ENCODE results near the gene GM2A. TPM values are rescaled to one million over a fixed set of nuclear protein-coding genes. Genes with fewer than 3 reads are reported as not detected.

Gene GM2A
- total RNA-seq, 1 experiment from 2014 or later, result 90.2 TPM

DNA sequence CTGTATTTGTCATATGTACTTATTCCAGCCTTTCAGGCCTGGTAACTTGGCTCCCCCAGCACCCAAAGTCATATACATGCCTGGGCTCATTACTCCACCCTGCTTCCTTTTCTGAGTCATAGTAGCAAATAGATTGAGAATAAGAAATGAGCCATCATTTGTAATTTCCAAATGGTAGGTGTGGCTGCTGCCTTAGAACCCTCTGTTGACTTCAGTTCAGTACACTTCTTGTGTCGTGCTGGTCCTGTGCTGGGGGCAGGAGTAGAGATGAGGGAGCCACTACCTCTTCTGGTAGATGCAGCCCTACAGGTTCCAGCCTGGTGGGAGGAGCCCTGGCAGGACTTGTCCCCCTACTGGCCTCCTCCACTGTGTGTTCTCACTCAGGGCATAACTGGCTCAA, 11.1 kb downstream of the GM2A start:
- no TSS peak for BruUV-seq (replicated peaks)
- Histone ChIP-seq H3K79me2 (ENCODE audit: low read length) (peaks cover 24% of the 10 kb centered on the region), H3K9me3 (ENCODE audit: low read length) (no peaks in the 10 kb centered on the region), H3F3A (ENCODE audit: low read length, unreplicated experiment) (no peaks in the 10 kb centered on the region), H3K36me3 (ENCODE audit: low read depth, low read length) (peaks cover 35% of the 10 kb centered on the region), H3K9me2 (replicated peaks; ENCODE audit: low read length) (no peaks in the 10 kb centered on the region), H2AFZ (ENCODE audit: low read length) (no peak overlapping the region), H3K4me1 (ENCODE audit: insufficient read depth, low read length) (peaks cover 42% of the 10 kb centered on the region), H3K9ac (ENCODE audit: low read length) (peak overlapping the region; percentile 64), H4K20me1 (ENCODE audit: low read length) (no peaks in the 10 kb centered on the region), H3K4me3 (ENCODE audit: low read length) (peak overlapping the region; percentile 27), H3K27me3 (ENCODE audit: low read length) (no peaks in the 10 kb centered on the region), H3K4me2 (ENCODE audit: low read length) (peak overlapping the region; percentile 69), H3K27ac (ENCODE audit: low read length) (peak overlapping the region; percentile 91)
- no peak for TF ChIP-seq EZH2phosphoT487 (IDR thresholded peaks at IDR 0.05; ENCODE audit: borderline replicate concordance, low read length)
- TF ChIP-seq, protein P1, sequence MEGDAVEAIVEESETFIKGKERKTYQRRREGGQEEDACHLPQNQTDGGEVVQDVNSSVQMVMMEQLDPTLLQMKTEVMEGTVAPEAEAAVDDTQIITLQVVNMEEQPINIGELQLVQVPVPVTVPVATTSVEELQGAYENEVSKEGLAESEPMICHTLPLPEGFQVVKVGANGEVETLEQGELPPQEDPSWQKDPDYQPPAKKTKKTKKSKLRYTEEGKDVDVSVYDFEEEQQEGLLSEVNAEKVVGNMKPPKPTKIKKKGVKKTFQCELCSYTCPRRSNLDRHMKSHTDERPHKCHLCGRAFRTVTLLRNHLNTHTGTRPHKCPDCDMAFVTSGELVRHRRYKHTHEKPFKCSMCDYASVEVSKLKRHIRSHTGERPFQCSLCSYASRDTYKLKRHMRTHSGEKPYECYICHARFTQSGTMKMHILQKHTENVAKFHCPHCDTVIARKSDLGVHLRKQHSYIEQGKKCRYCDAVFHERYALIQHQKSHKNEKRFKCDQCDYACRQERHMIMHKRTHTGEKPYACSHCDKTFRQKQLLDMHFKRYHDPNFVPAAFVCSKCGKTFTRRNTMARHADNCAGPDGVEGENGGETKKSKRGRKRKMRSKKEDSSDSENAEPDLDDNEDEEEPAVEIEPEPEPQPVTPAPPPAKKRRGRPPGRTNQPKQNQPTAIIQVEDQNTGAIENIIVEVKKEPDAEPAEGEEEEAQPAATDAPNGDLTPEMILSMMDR (conservative IDR thresholded peaks at IDR 0.05; ENCODE audit: low read depth, low read length), result peak; percentile 14; the same call in 1 of the 2 replicates
- ChIA-PET POLR2A (ENCODE audit: unreplicated experiment) (interaction anchor here (1.5 kb wide), 1 partner anchor 11 kb away, joined by 7 read pairs; the partner anchor contains the start of gene GM2A), CTCF (no interaction called here)
- intact Hi-C loops (cut with micrococcal nuclease), result loop anchor here (1.0 kb wide), 1 partner anchor 11 kb away; the partner anchor contains the start of gene GM2A
- ATAC-seq, result peak; percentile 86
- peak; percentile 94 for DNase-seq

DNA sequence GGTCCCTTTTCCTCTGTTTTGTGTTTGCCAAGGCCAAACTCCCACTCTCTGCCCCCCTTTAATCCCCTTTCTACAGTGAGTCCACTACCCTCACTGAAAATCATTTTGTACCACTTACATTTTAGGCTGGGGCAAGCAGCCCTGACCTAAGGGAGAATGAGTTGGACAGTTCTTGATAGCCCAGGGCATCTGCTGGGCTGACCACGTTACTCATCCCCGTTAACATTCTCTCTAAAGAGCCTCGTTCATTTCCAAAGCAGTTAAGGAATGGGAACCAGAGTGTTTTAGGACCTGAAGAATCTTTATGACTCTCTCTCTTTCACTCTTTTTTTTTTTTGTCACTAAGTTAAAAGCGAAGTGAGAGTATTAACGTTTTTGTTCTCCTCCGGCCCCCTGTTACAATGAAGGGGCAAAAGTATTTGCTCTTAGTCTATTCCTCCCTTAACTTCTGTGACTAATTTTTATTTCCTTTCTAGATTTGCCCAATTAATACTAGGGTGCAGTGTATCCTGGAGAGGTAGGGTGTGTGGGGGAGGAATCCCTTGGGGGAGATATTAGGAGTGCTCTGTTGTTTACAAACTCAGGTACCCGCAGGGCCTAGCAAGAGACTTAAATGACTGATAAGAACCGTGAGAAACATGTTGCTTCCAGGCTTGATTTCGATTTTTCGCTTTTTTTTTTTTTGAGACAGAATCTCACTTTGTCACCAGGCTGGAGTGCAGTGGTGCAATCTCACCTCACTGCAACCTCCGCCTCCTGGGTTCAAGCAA, 14.7 kb downstream of the GM2A start:
- BruUV-seq (replicated peaks), result no TSS peak
- TF ChIP-seq EZH2phosphoT487 (IDR thresholded peaks at IDR 0.05; ENCODE audit: borderline replicate concordance, low read length), result no peak
- TF ChIP-seq, protein P1 (conservative IDR thresholded peaks at IDR 0.05; ENCODE audit: low read depth, low read length), result no peak
- no peak for TF ChIP-seq EZH2 (IDR thresholded peaks at IDR 0.05; ENCODE audit: low read length, unreplicated experiment)
- no peak overlapping the region for H2AFZ ChIP-seq (ENCODE audit: low read length)
- ChIA-PET POLR2A (ENCODE audit: unreplicated experiment) (no interaction called here), CTCF (no interaction called here)
- intact Hi-C loops (cut with micrococcal nuclease), result no loop called here
- H3K4me1 ChIP-seq (ENCODE audit: insufficient read depth, low read length), result peaks cover 45% of the 10 kb centered on the region
- no peak overlapping the region for H3K4me2 ChIP-seq (ENCODE audit: low read length)
- H3F3A ChIP-seq (ENCODE audit: low read length, unreplicated experiment), result no peaks in the 10 kb centered on the region
- peaks cover 12% of the 10 kb centered on the region for H3K79me2 ChIP-seq (ENCODE audit: low read length)
- H3K9me2 ChIP-seq (replicated peaks; ENCODE audit: low read length), result no peaks in the 10 kb centered on the region
- ATAC-seq (peak; percentile 37; the same call in 1 of the 2 replicates), DNase-seq (peak; percentile 30)
- H4K20me1 ChIP-seq (ENCODE audit: low read length), result no peaks in the 10 kb centered on the region
- no peak overlapping the region for H3K4me3 ChIP-seq (ENCODE audit: low read length)
- H3K9me3 ChIP-seq (ENCODE audit: low read length), result no peaks in the 10 kb centered on the region
- peaks cover 40% of the 10 kb centered on the region for H3K36me3 ChIP-seq (ENCODE audit: low read depth, low read length)
- no peak overlapping the region for H3K9ac ChIP-seq (ENCODE audit: low read length)
- H3K27me3 ChIP-seq (ENCODE audit: low read length), result no peaks in the 10 kb centered on the region
- H3K27ac ChIP-seq (ENCODE audit: low read length), result peak overlapping the region; percentile 5; the same call in 1 of the 2 replicates

DNA sequence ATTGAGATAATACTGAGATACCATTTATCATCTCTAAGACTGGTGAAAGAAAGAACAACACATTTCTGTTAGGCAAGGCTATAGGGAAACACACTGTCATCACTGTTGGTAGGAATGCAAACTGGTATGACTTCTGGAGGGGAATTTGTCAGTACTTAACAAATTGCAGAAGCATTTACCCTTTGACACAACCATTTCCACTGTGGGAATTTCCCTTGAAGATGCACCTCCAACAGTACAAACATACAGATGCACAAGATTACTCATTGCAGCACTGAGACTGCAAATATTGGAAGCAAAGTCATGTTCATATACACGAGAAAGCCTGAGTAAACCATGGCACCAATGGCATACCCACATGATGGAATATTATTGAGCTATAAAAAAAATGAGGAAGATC, 17.6 kb downstream of the GM2A start:
- TF ChIP-seq EZH2phosphoT487 (IDR thresholded peaks at IDR 0.05; ENCODE audit: borderline replicate concordance, low read length), result no peak
- TF ChIP-seq EZH2 (IDR thresholded peaks at IDR 0.05; ENCODE audit: low read length, unreplicated experiment), result no peak
- TF ChIP-seq, protein P1 (conservative IDR thresholded peaks at IDR 0.05; ENCODE audit: low read depth, low read length), result no peak
- Histone ChIP-seq H3K4me2 (ENCODE audit: low read length) (0 out of 2 replicates have a peak overlapping the region, but pooled peaks have one; percentile 4), H3K27me3 (ENCODE audit: low read length) (no peaks in the 10 kb centered on the region), H4K20me1 (ENCODE audit: low read length) (no peaks in the 10 kb centered on the region), H3K4me3 (ENCODE audit: low read length) (no peak overlapping the region), H3K79me2 (ENCODE audit: low read length) (0 out of 2 replicates have a peak, but pooled peaks cover under 1% of the 10 kb centered on the region), H3K9ac (ENCODE audit: low read length) (no peak overlapping the region), H3K4me1 (ENCODE audit: insufficient read depth, low read length) (peaks cover 21% of the 10 kb centered on the region), H3K9me3 (ENCODE audit: low read length) (no peaks in the 10 kb centered on the region), H3K36me3 (ENCODE audit: low read depth, low read length) (peaks cover 39% of the 10 kb centered on the region), H3F3A (ENCODE audit: low read length, unreplicated experiment) (no peaks in the 10 kb centered on the region), H3K9me2 (replicated peaks; ENCODE audit: low read length) (no peaks in the 10 kb centered on the region), H2AFZ (ENCODE audit: low read length) (no peak overlapping the region), H3K27ac (ENCODE audit: low read length) (peak overlapping the region; percentile 53)
- DNase-seq (peak; percentile 73), ATAC-seq (peak; percentile 66)
- intact Hi-C loops (cut with micrococcal nuclease), result loop anchor here (5.0 kb wide), 1 partner anchor 47 kb away; no protein-coding TSS in a partner anchor
- ChIA-PET POLR2A (ENCODE audit: unreplicated experiment) (interaction anchor here (0.6 kb wide), 1 partner anchor 21 kb away, joined by 4 read pairs; no protein-coding TSS in a partner anchor), CTCF (no interaction called here)
- BruUV-seq (replicated peaks), result no TSS peak
